ENCODE data around the gene ADGRA1.

The ADGRA1 gene

GRCh38 chr10:133094286-133094685, 6.6 kb downstream of the ADGRA1 start:
- H3K27me3 ChIP-seq: peaks cover 0 to 75% of the 10 kb centered on the region in 2 donors

GRCh38 chr10:133094866-133095265, 7.1 kb downstream of the ADGRA1 start:
- H3K27ac ChIP-seq: no peak overlapping the region
- intact Hi-C loops (cut with DNase I; ENCODE audit: low total_unique reads): no loop called here
- H3K36me3 ChIP-seq: no peaks in the 10 kb centered on the region
- no peak for TF ChIP-seq CTCF (IDR thresholded peaks at IDR 0.05)
- H3K4me1 ChIP-seq: no peaks in the 10 kb centered on the region
- H3K27me3 ChIP-seq: peaks cover 0 to 75% of the 10 kb centered on the region in 2 donors
- H3K4me3 ChIP-seq: no peak overlapping the region
- no peaks in the 10 kb centered on the region for H3K9me3 ChIP-seq
- DNase-seq: no peak

More at GRCh38 chr10:133094286-133094685, 6.6 kb downstream of the ADGRA1 start:
- Histone ChIP-seq H3K4me1 (no peaks in the 10 kb centered on the region), H3K36me3 (no peaks in the 10 kb centered on the region), H3K9me3 (no peaks in the 10 kb centered on the region), H3K4me3 (no peak overlapping the region), H3K27ac (no peak overlapping the region)
- no peak for DNase-seq
- intact Hi-C loops (cut with DNase I; ENCODE audit: low total_unique reads): no loop called here
- TF ChIP-seq CTCF (IDR thresholded peaks at IDR 0.05): no peak

DNA sequence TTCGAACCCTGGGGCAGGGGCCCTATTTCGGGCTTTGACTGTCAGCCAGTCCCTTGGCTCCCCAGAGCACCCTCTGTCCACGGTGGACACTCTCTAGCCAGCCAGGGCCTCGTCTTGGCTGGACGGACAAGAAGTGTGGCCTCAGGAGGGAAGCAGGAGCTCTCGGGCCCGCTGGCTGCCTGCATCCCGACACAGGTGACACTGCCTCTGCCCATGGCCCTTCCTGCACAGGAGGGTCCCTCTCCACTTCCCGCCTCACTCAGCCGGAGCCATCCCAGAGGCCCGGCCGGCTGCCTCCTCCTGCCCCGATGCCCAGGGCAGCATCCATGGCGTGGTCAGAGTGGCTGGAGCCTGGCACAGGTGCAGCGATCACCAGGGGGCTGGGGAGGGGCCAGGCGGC, 7.9 kb downstream of the ADGRA1 start:
- H3K4me1 ChIP-seq: peaks cover 0 to 3% (median 0%) of the 10 kb centered on the region in 4 donors
- no peak for DNase-seq
- intact Hi-C loops (cut with DNase I; ENCODE audit: low total_unique reads): no loop called here
- H3K4me3 ChIP-seq: no peak overlapping the region
- H3K36me3 ChIP-seq: no peaks in the 10 kb centered on the region
- no peak overlapping the region for H3K27ac ChIP-seq
- TF ChIP-seq CTCF (IDR thresholded peaks at IDR 0.05): no peak
- H3K27me3 ChIP-seq: peaks cover 0 to 75% of the 10 kb centered on the region in 2 donors
- no peaks in the 10 kb centered on the region for H3K9me3 ChIP-seq

DNA sequence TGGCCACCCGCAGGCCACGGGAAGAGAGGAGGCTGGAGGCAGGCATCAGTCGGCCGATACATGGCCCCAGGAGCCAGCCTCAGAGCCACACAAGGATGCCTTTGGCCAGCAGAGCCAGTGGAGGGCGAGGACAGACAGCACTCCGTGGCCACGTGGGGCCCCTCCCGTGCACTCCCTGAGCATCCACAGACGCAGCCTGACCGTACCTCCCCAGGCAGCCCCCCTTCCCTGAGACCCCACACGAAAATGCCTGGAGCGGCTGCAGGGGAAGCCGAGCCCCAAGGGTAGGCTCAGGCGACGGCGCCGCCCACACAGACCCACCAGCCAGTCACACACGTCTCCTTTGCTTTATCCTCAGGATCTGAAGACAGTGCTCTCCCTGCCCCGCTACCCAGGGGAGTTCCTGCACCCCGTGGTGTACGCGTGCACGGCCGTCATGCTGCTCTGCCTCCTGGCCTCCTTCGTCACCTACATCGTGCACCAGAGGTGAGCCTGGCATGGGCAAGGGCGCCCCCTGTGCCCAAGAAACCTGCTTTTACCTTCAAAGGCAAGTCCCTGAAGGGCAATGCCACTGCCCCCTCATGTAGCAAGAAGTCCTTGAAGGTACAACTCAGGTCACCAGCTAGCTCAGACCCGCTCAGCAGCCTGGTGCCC, 9.0 kb downstream of the ADGRA1 start:
- Histone ChIP-seq H3K4me1 (peaks cover 0 to 12% (median 4%) of the 10 kb centered on the region in 4 donors), H3K4me3 (no peak overlapping the region), H3K9me3 (no peaks in the 10 kb centered on the region), H3K27me3 (peaks cover 0 to 76% of the 10 kb centered on the region in 2 donors), H3K27ac (no peak overlapping the region), H3K36me3 (no peaks in the 10 kb centered on the region)
- no peak for TF ChIP-seq CTCF (IDR thresholded peaks at IDR 0.05)
- intact Hi-C loops (cut with DNase I; ENCODE audit: low total_unique reads): no loop called here
- no peak for DNase-seq

DNA sequence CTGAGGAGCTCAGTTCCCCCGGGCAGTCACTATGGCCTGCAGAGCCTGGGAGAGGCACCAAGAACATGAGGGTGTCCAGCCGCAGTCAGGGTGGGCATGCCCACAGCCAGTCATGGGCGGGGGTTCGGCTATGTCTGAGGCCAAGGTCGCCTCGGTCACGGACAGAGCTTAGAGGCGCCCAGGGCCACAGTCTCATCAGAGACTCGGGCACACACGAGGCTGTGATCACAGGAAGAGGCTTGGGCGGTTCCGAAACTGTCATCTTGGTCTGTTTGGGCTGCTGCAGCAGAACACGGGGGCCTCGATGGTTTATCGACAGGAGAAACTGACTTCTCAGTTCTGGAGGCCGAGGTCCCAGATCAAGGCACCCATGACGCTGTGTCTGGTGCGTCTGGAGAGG, 9.7 kb downstream of the ADGRA1 start:
- Histone ChIP-seq H3K4me1 (peaks cover 0 to 12% (median 4%) of the 10 kb centered on the region in 4 donors), H3K9me3 (no peaks in the 10 kb centered on the region), H3K4me3 (no peak overlapping the region), H3K27me3 (peaks cover 0 to 83% of the 10 kb centered on the region in 2 donors), H3K27ac (no peak overlapping the region), H3K36me3 (no peaks in the 10 kb centered on the region)
- no peak for TF ChIP-seq CTCF (IDR thresholded peaks at IDR 0.05)
- intact Hi-C loops (cut with DNase I; ENCODE audit: low total_unique reads): no loop called here
- no peak for DNase-seq

All from tibial artery (tissue), 4 donors.